ENCODE data around the gene DYSF.

DYSF gene

GRCh38 chr2:71536226-71536671 is 82.9 kb downstream of the DYSF start:
- no peak for FAIRE-seq
- DNase-seq (ENCODE audit: insufficient read length): no peak
- TF ChIP-seq POLR2AphosphoS5 (IDR thresholded peaks at IDR 0.05; ENCODE audit: low read depth, low read length) (no peak), TAF1 (IDR thresholded peaks at IDR 0.05; ENCODE audit: borderline replicate concordance, low read depth, low read length) (no peak), POLR2A (IDR thresholded peaks at IDR 0.05; ENCODE audit: low read depth, low read length) (no peak)

- FAIRE-seq (no peak), DNase-seq (ENCODE audit: insufficient read length) (no peak)
- no peak for TF ChIP-seq POLR2AphosphoS5 (IDR thresholded peaks at IDR 0.05; ENCODE audit: low read depth, low read length)
- no peak for TF ChIP-seq POLR2A (IDR thresholded peaks at IDR 0.05; ENCODE audit: low read depth, low read length)
- TF ChIP-seq TAF1 (IDR thresholded peaks at IDR 0.05; ENCODE audit: borderline replicate concordance, low read depth, low read length): no peak
Measured at GRCh38 chr2:71538241-71538640, 84.9 kb downstream of the DYSF start.

GRCh38 chr2:71538656-71539265 is 85.4 kb downstream of the DYSF start:
- no peak for TF ChIP-seq POLR2AphosphoS5 (IDR thresholded peaks at IDR 0.05; ENCODE audit: low read depth, low read length)
- no peak for TF ChIP-seq POLR2A (IDR thresholded peaks at IDR 0.05; ENCODE audit: low read depth, low read length)
- TF ChIP-seq TAF1 (IDR thresholded peaks at IDR 0.05; ENCODE audit: borderline replicate concordance, low read depth, low read length): no peak
- FAIRE-seq (no peak), DNase-seq (ENCODE audit: insufficient read length) (no peak)

- DNase-seq (ENCODE audit: insufficient read length): no peak
- no peak for FAIRE-seq
- TF ChIP-seq TAF1 (IDR thresholded peaks at IDR 0.05; ENCODE audit: borderline replicate concordance, low read depth, low read length) (no peak), POLR2AphosphoS5 (IDR thresholded peaks at IDR 0.05; ENCODE audit: low read depth, low read length) (no peak), POLR2A (IDR thresholded peaks at IDR 0.05; ENCODE audit: low read depth, low read length) (no peak)
Measured at GRCh38 chr2:71540818-71541217, 87.5 kb downstream of the DYSF start.

- FAIRE-seq: no peak
Measured at GRCh38 chr2:71544919-71545571, 91.7 kb downstream of the DYSF start.

GRCh38 chr2:71545572-71546274 is 92.4 kb downstream of the DYSF start:
- no peak for TF ChIP-seq POLR2AphosphoS5 (IDR thresholded peaks at IDR 0.05; ENCODE audit: low read depth, low read length)
- peak; percentile 24 for FAIRE-seq
- peak; percentile 49 for DNase-seq (ENCODE audit: insufficient read length)

More at GRCh38 chr2:71544919-71545571, 91.7 kb downstream of the DYSF start:
- no peak for TF ChIP-seq POLR2A (IDR thresholded peaks at IDR 0.05; ENCODE audit: low read depth, low read length)
- TF ChIP-seq TAF1 (IDR thresholded peaks at IDR 0.05; ENCODE audit: borderline replicate concordance, low read depth, low read length): no peak
- TF ChIP-seq POLR2AphosphoS5 (IDR thresholded peaks at IDR 0.05; ENCODE audit: low read depth, low read length): no peak
- DNase-seq (ENCODE audit: insufficient read length): no peak

- FAIRE-seq (no peak), DNase-seq (ENCODE audit: insufficient read length) (no peak)
- no peak for TF ChIP-seq POLR2AphosphoS5 (IDR thresholded peaks at IDR 0.05; ENCODE audit: low read depth, low read length)
- no peak for TF ChIP-seq TAF1 (IDR thresholded peaks at IDR 0.05; ENCODE audit: borderline replicate concordance, low read depth, low read length)
- TF ChIP-seq POLR2A (IDR thresholded peaks at IDR 0.05; ENCODE audit: low read depth, low read length): no peak
Measured at GRCh38 chr2:71546275-71546638, 92.9 kb downstream of the DYSF start.

GRCh38 chr2:71546777-71547281 is 93.5 kb downstream of the DYSF start:
- no peak for FAIRE-seq
- TF ChIP-seq TAF1 (IDR thresholded peaks at IDR 0.05; ENCODE audit: borderline replicate concordance, low read depth, low read length) (no peak), POLR2A (IDR thresholded peaks at IDR 0.05; ENCODE audit: low read depth, low read length) (no peak), POLR2AphosphoS5 (IDR thresholded peaks at IDR 0.05; ENCODE audit: low read depth, low read length) (no peak)

GRCh38 chr2:71547616-71548285 is 94.4 kb downstream of the DYSF start:
- TF ChIP-seq TAF1 (IDR thresholded peaks at IDR 0.05; ENCODE audit: borderline replicate concordance, low read depth, low read length) (no peak), POLR2AphosphoS5 (IDR thresholded peaks at IDR 0.05; ENCODE audit: low read depth, low read length) (no peak), POLR2A (IDR thresholded peaks at IDR 0.05; ENCODE audit: low read depth, low read length) (no peak)
- FAIRE-seq (no peak), DNase-seq (ENCODE audit: insufficient read length) (no peak)

More at GRCh38 chr2:71546777-71547281, 93.5 kb downstream of the DYSF start:
- no peak for DNase-seq (ENCODE audit: insufficient read length)

- TF ChIP-seq POLR2AphosphoS5 (IDR thresholded peaks at IDR 0.05; ENCODE audit: low read depth, low read length) (no peak), TAF1 (IDR thresholded peaks at IDR 0.05; ENCODE audit: borderline replicate concordance, low read depth, low read length) (no peak), POLR2A (IDR thresholded peaks at IDR 0.05; ENCODE audit: low read depth, low read length) (no peak)
- FAIRE-seq: peak; percentile 58
- DNase-seq (ENCODE audit: insufficient read length): peak; percentile 71
Measured at GRCh38 chr2:71548646-71549425, 95.5 kb downstream of the DYSF start.
